Fibroblast of skin of right biceps (primary cell): ENCODE results near the gene PPP5C.
A peak's percentile ranks its signal among the peaks of the same experiment; 100 is the strongest.
"Not testable (repeated sequence)": the region's sequence is repeated elsewhere in the genome, so short reads cannot be mapped to it uniquely, and the experiment has no call there.

Source experiments
- DNase-seq: peaks from one replicate; pipeline ENCODE4 v3.0.0-alpha.2; 2013

PPP5C gene

GRCh38 chr19:46346821-46347571 is at the start of gene PPP5C:
TSS of gene PPP5C (plus strand) at chr19:46347087. CDS start at chr19:46347097, 10 bp downstream.
- DNase-seq = peak; percentile 96

- DNase-seq = no peak
Measured at GRCh38 chr19:46297700-46298478, 49.0 kb upstream of the PPP5C start.

GRCh38 chr19:46298479-46299003 is 48.3 kb upstream of the PPP5C start:
- no peak for DNase-seq

GRCh38 chr19:46299004-46299509 is 47.8 kb upstream of the PPP5C start:
- peak; percentile 90 for DNase-seq

- no peak for DNase-seq
Measured at GRCh38 chr19:46299695-46300094, 47.2 kb upstream of the PPP5C start.

- DNase-seq = no peak
Measured at GRCh38 chr19:46303322-46303690, 43.6 kb upstream of the PPP5C start.

- DNase-seq = peak; percentile 55
Measured at GRCh38 chr19:46303691-46304397, 43.0 kb upstream of the PPP5C start.

GRCh38 chr19:46306501-46306900 is 40.4 kb upstream of the PPP5C start:
- DNase-seq = no peak

- no peak for DNase-seq
Measured at GRCh38 chr19:46308510-46308909, 38.4 kb upstream of the PPP5C start.

- no peak for DNase-seq
Measured at GRCh38 chr19:46309056-46309455, 37.8 kb upstream of the PPP5C start.

GRCh38 chr19:46311444-46311843 is 35.4 kb upstream of the PPP5C start:
- DNase-seq = no peak

GRCh38 chr19:46313540-46314469 is 33.1 kb upstream of the PPP5C start:
- not testable (repeated sequence) for DNase-seq

- DNase-seq = no peak
Measured at GRCh38 chr19:46317339-46317738, 29.5 kb upstream of the PPP5C start.

GRCh38 chr19:46319613-46320012 is 27.3 kb upstream of the PPP5C start:
- no peak for DNase-seq

- no peak for DNase-seq
Measured at GRCh38 chr19:46320559-46320958, 26.3 kb upstream of the PPP5C start.

- no peak for DNase-seq
Measured at GRCh38 chr19:46321653-46322052, 25.2 kb upstream of the PPP5C start.

GRCh38 chr19:46323227-46323626 is 23.7 kb upstream of the PPP5C start:
- DNase-seq = not testable (repeated sequence)

- DNase-seq = no peak
Measured at GRCh38 chr19:46324277-46324676, 22.6 kb upstream of the PPP5C start.

GRCh38 chr19:46326608-46327007 is 20.3 kb upstream of the PPP5C start:
- DNase-seq = no peak

GRCh38 chr19:46328079-46328478 is 18.8 kb upstream of the PPP5C start:
- DNase-seq = no peak

GRCh38 chr19:46330319-46330918 is 16.5 kb upstream of the PPP5C start:
- DNase-seq = no peak

GRCh38 chr19:46337487-46337886 is 9.4 kb upstream of the PPP5C start:
- no peak for DNase-seq
